ENCODE data around the gene PPP1R10.
A peak's percentile ranks its signal among the peaks of the same experiment; 100 is the strongest.

Gene PPP1R10

DNA sequence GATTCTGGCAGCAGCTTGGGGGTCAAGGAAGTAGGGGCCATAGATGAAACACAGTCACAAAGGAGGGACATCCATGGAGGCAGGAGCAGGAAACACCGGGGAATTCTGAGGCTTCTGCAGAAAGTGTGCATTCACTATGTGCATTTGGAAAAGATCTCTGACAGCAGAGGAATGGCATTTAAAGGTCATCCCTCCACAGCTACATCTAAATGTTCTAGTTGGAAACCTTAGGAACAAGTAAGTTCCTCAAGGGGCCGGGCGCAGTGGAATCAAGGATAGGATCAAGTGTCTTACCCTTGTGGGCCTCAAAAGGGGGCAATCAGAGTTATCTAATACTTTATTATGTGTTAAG is 38.7 kb upstream of the PPP1R10 start:
- TF ChIP-seq, protein P1, sequence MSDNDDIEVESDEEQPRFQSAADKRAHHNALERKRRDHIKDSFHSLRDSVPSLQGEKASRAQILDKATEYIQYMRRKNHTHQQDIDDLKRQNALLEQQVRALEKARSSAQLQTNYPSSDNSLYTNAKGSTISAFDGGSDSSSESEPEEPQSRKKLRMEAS (IDR thresholded peaks at IDR 0.05; ENCODE audit: low read depth, low read length): no peak
- no peak for TF ChIP-seq POLR2A (IDR thresholded peaks at IDR 0.05; ENCODE audit: extremely low read depth, insufficient read length)
- no peak for TF ChIP-seq MYC (IDR thresholded peaks at IDR 0.05; ENCODE audit: low read depth, low read length)
- TF ChIP-seq, protein P2, sequence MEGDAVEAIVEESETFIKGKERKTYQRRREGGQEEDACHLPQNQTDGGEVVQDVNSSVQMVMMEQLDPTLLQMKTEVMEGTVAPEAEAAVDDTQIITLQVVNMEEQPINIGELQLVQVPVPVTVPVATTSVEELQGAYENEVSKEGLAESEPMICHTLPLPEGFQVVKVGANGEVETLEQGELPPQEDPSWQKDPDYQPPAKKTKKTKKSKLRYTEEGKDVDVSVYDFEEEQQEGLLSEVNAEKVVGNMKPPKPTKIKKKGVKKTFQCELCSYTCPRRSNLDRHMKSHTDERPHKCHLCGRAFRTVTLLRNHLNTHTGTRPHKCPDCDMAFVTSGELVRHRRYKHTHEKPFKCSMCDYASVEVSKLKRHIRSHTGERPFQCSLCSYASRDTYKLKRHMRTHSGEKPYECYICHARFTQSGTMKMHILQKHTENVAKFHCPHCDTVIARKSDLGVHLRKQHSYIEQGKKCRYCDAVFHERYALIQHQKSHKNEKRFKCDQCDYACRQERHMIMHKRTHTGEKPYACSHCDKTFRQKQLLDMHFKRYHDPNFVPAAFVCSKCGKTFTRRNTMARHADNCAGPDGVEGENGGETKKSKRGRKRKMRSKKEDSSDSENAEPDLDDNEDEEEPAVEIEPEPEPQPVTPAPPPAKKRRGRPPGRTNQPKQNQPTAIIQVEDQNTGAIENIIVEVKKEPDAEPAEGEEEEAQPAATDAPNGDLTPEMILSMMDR (IDR thresholded peaks at IDR 0.05; ENCODE audit: low read depth, low read length): no peak
- no peak overlapping the region for H3K4me3 ChIP-seq (ENCODE audit: low read depth, low read length)
- DNase-seq (ENCODE audit: low read depth): no peak

DNA sequence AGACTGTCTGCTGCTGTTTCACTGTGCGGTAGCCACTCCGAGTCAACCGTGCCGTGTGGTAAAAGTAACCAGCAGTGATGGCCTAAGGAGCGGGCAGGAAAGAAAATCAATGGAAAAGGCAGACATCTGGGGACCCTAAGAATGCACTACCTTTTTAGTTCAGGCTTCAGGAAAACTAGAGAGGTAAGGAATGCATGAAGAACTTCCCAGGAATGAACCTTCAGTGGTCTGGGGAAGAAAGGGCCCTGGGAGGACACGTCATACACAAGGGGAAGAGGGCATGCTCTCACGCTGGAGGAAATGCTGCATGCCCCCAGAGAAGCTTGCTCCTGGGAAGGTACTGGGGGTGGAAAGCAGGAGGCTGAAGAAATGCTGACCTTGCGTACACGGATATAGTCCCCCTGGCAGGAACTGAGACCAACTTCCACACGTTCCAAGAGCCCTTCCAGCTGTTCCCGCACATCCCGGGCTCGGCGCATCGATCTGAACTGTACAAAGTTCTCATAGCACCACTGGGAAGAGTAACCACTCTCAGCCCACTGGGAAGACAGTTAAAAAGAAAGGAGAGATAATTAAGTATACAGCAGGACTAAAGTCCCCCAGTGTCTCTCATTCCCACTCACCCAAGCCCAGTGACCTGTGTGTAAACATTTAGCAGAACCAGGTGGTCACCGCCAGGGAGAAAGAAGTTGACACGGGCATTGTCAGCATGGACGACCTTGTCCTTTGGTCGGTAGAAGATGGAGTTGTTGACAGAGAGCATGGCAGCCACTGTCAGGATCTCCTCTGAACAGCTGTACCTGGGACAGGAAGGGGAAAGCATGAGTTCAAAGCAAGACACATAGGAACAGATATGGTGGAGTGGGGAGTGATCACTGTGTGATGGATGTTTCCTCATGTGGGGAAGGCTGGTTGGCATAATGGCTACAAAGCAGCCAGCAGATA is 38.0 kb upstream of the PPP1R10 start:
- DNase-seq (ENCODE audit: low read depth): no peak
- H3K4me3 ChIP-seq (ENCODE audit: low read depth, low read length): no peak overlapping the region
- TF ChIP-seq POLR2A (IDR thresholded peaks at IDR 0.05; ENCODE audit: extremely low read depth, insufficient read length) (no peak), MYC (IDR thresholded peaks at IDR 0.05; ENCODE audit: low read depth, low read length) (no peak)
- TF ChIP-seq, protein P1 (IDR thresholded peaks at IDR 0.05; ENCODE audit: low read depth, low read length): no peak
- TF ChIP-seq, protein P2 (IDR thresholded peaks at IDR 0.05; ENCODE audit: low read depth, low read length): no peak

DNA sequence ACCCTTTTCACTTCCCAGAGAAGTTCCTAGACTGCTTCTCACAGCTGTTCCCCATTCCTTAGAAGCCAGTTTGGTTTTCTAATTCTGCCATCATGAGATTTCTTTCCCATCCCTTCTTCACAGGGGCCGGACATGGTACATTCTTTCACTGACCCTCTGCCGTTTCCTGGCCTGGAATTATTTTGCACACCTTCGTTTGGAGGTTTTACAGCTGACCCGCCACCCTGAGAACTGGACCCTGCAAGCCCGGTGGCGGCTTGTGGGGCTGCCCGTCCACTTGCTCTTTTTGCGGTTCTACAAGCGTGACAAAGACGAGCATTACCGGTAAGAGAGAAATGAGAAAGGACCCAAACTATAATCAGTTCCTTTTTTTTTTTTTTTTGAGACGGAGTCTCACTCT is 34.1 kb upstream of the PPP1R10 start:
- DNase-seq (ENCODE audit: low read depth): no peak
- no peak overlapping the region for H3K4me3 ChIP-seq (ENCODE audit: low read depth, low read length)
- TF ChIP-seq, protein P1 (IDR thresholded peaks at IDR 0.05; ENCODE audit: low read depth, low read length): no peak
- TF ChIP-seq POLR2A (IDR thresholded peaks at IDR 0.05; ENCODE audit: extremely low read depth, insufficient read length) (no peak), MYC (IDR thresholded peaks at IDR 0.05; ENCODE audit: low read depth, low read length) (no peak)
- TF ChIP-seq, protein P2 (IDR thresholded peaks at IDR 0.05; ENCODE audit: low read depth, low read length): no peak

DNA sequence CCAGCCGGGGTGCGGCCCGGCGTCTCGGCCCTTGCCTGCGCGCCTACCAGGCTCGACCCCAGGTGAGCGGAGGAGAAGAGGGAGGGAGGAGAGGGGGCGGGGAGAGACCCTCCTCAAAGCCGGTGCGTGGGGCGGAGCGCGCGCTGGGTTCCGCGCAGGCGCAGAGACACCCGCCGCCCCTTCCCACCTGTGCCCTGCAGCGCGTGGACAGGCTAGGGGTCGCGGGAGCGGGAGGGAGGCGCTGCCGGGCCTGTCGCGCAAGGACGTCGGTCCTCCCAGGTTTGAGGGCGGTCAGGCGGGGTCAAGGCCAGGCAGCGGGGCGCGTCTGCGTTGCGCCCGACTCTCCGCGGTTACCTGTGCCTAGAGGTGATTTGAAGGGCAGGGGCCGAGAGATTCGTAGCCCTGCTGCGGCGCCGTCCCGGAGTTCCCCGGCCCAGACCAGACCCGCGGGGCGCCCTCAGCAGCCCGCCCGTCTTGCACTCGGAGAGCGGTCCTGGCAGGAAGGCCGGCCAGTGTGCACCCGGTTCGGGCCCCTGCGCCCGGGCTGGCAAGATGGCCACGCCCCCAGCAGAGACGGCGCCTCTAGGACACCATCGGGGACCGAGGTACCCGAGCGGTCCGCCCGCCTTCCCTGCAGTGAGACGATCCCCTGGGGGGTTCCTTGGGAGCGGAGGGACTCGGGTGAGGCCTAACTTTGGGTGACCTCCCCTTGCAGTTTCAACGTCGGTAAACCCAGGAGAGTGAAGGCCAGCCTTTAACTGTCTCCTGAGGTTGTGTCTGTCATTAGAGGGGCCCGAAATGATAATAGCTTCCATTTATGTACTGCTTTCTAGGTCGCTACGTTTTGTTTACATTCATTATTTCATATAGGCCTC is 30.4 kb upstream of the PPP1R10 start:
- TF ChIP-seq, protein P2 (IDR thresholded peaks at IDR 0.05; ENCODE audit: low read depth, low read length): no peak
- peak; percentile 70 for TF ChIP-seq POLR2A (IDR thresholded peaks at IDR 0.05; ENCODE audit: extremely low read depth, insufficient read length)
- TF ChIP-seq, protein P1 (IDR thresholded peaks at IDR 0.05; ENCODE audit: low read depth, low read length): peak; percentile 38; the same call in 1 of the 2 replicates
- peak; percentile 34 for TF ChIP-seq MYC (IDR thresholded peaks at IDR 0.05; ENCODE audit: low read depth, low read length)
- DNase-seq (ENCODE audit: low read depth): peak; percentile 92

DNA sequence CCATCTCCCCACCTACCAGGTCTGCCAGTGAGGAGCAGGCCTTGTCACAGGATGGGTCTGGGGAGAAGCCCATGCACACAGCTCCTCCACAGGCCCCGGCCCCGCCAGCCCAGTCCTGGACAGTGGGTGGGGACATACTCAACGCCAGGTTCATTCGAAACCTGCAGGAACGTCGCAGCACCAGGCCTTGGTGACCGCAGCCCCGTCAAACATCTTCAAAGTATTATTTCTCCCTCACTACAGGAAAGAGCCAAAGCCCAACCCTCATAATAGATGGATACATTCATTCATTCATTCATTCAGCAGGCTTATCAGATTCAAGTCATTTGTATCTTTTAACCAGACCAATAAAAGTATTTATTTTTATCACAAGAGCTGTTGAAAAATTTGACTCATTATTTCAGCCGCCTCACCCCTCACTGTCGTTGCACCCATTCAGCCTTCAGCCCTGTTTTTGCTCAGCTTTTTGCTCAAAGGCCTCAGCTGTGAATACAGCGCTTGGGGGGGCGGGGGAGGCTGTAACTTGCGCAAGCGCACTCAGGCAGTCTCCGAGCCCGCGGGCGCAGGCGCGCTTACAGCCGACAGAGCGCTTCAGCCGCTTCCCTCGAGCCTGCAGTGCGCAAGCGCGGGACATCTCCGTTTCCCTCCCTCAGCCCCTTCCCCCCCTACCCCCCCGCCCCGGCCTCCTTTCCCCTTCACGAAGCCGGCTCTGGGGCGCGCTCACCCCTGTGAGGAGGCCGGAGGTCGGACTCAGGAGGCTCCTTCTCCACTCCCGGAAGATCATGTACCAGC is 29.6 kb upstream of the PPP1R10 start, which contains the start of gene C6orf136:
TSS of gene C6orf136 (plus strand) at position 684 of the 792 bp plus-strand sequence. CDS start at position 783, 99 bp downstream.
- DNase-seq (ENCODE audit: low read depth): peak; percentile 96
- TF ChIP-seq, protein P1 (IDR thresholded peaks at IDR 0.05; ENCODE audit: low read depth, low read length): peak; percentile 29; the same call in 1 of the 2 replicates
- TF ChIP-seq MYC (IDR thresholded peaks at IDR 0.05; ENCODE audit: low read depth, low read length): no peak
- no peak for TF ChIP-seq POLR2A (IDR thresholded peaks at IDR 0.05; ENCODE audit: extremely low read depth, insufficient read length)
- TF ChIP-seq, protein P2 (IDR thresholded peaks at IDR 0.05; ENCODE audit: low read depth, low read length): no peak
- H3K4me3 ChIP-seq (ENCODE audit: low read depth, low read length): peak within 1 kb of the TSS; percentile 78

More for the DNA sequence above, 30.4 kb upstream of the PPP1R10 start:
- H3K4me3 ChIP-seq (ENCODE audit: low read depth, low read length): peak overlapping the region; percentile 78
